GM18499 (cell line): ENCODE measurements around the gene PFN3.

Experiments
- ATAC-seq: cut with Tn5 transposase; IDR thresholded peaks from one replicate; pipeline ENCODE4 v1.9.1; 2021; ENCODE audit warnings: moderate number of reproducible peaks; ENCODE audit not compliant: insufficient read depth, unreplicated experiment

The PFN3 gene

GRCh38 chr5:177350776-177351391, 49.6 kb downstream of the PFN3 start:
- no peak for ATAC-seq
